ENCODE results near the gene ADCYAP1. TPM values are rescaled to one million over a fixed set of nuclear protein-coding genes. Genes with fewer than 3 reads are reported as not detected.
A peak's percentile ranks its signal among the peaks of the same experiment; 100 is the strongest.

Gene ADCYAP1
- total RNA-seq, 1 experiment from 2014 or later, result not detected

- Histone ChIP-seq H3K4me1 (peaks cover 23% of the 10 kb centered on the region), H3K27me3 (replicated peaks; ENCODE audit: control insufficient read depth, insufficient read depth, low read length) (no peaks in the 10 kb centered on the region), H3K36me3 (ENCODE audit: control insufficient read depth, insufficient read depth, low read length) (no peaks in the 10 kb centered on the region), H3K9me3 (no peaks in the 10 kb centered on the region), H3K4me3 (ENCODE audit: low read depth, low read length) (no peak overlapping the region)
- no peaks in the 10 kb centered on the region for H3K27me3 Mint-ChIP-seq (ENCODE audit: insufficient read depth, unreplicated experiment)
- CTCF ChIA-PET, result no interaction called here
- POLR2A ChIA-PET, result no interaction called here
- no peak overlapping the region for H3K27ac Mint-ChIP-seq (ENCODE audit: unreplicated experiment)
- H3K4me1 Mint-ChIP-seq (ENCODE audit: low read depth, unreplicated experiment), result no peaks in the 10 kb centered on the region
- peak overlapping the region; percentile 46 for H3K4me3 Mint-ChIP-seq (ENCODE audit: unreplicated experiment)
- no peak for DNase-seq
- no peaks in the 10 kb centered on the region for H3K36me3 Mint-ChIP-seq (ENCODE audit: insufficient read depth, unreplicated experiment)
- TF ChIP-seq CTCF (IDR thresholded peaks at IDR 0.05; ENCODE audit: insufficient read depth in 1 of 2, low read depth in 1 of 2, low read length in 1 of 2, severe bottlenecking in 1 of 2, unreplicated experiment in 1 of 2), result no peak
- no TSS peak for BruUV-seq (replicated peaks)
- no peaks in the 10 kb centered on the region for H3K9me3 Mint-ChIP-seq (ENCODE audit: unreplicated experiment)
- intact Hi-C loops (cut with micrococcal nuclease; ENCODE audit: unreplicated experiment), result no loop called here
Measured at GRCh38 chr18:955384-956066, 50.9 kb downstream of the ADCYAP1 start.

GRCh38 chr18:957829-958228, 53.2 kb downstream of the ADCYAP1 start:
- intact Hi-C loops (cut with micrococcal nuclease; ENCODE audit: unreplicated experiment), result no loop called here
- no peaks in the 10 kb centered on the region for H3K9me3 ChIP-seq
- Mint-ChIP-seq H3K27me3 (ENCODE audit: insufficient read depth, unreplicated experiment) (no peaks in the 10 kb centered on the region), H3K27ac (ENCODE audit: unreplicated experiment) (no peak overlapping the region), H3K4me1 (ENCODE audit: low read depth, unreplicated experiment) (no peaks in the 10 kb centered on the region), H3K9me3 (ENCODE audit: unreplicated experiment) (no peaks in the 10 kb centered on the region), H3K4me3 (ENCODE audit: unreplicated experiment) (no peak overlapping the region), H3K36me3 (ENCODE audit: insufficient read depth, unreplicated experiment) (no peaks in the 10 kb centered on the region)
- POLR2A ChIA-PET, result no interaction called here
- CTCF ChIA-PET, result no interaction called here
- H3K4me3 ChIP-seq (ENCODE audit: low read depth, low read length), result no peak overlapping the region
- no peak for DNase-seq
- H3K36me3 ChIP-seq (ENCODE audit: control insufficient read depth, insufficient read depth, low read length), result no peaks in the 10 kb centered on the region
- peaks cover 13% of the 10 kb centered on the region for H3K4me1 ChIP-seq
- no peak for TF ChIP-seq CTCF (IDR thresholded peaks at IDR 0.05; ENCODE audit: insufficient read depth in 1 of 2, low read depth in 1 of 2, low read length in 1 of 2, severe bottlenecking in 1 of 2, unreplicated experiment in 1 of 2)
- BruUV-seq (replicated peaks), result no TSS peak
- no peaks in the 10 kb centered on the region for H3K27me3 ChIP-seq (replicated peaks; ENCODE audit: control insufficient read depth, insufficient read depth, low read length)

- Mint-ChIP-seq H3K9me3 (ENCODE audit: unreplicated experiment) (no peaks in the 10 kb centered on the region), H3K36me3 (ENCODE audit: insufficient read depth, unreplicated experiment) (no peaks in the 10 kb centered on the region), H3K27me3 (ENCODE audit: insufficient read depth, unreplicated experiment) (peaks cover 8% of the 10 kb centered on the region), H3K4me1 (ENCODE audit: low read depth, unreplicated experiment) (no peaks in the 10 kb centered on the region), H3K27ac (ENCODE audit: unreplicated experiment) (no peak overlapping the region), H3K4me3 (ENCODE audit: unreplicated experiment) (no peak overlapping the region)
- H3K9me3 ChIP-seq, result no peaks in the 10 kb centered on the region
- POLR2A ChIA-PET, result no interaction called here
- H3K4me1 ChIP-seq, result peaks cover 13% of the 10 kb centered on the region
- TF ChIP-seq CTCF (IDR thresholded peaks at IDR 0.05; ENCODE audit: insufficient read depth in 1 of 2, low read depth in 1 of 2, low read length in 1 of 2, severe bottlenecking in 1 of 2, unreplicated experiment in 1 of 2), result no peak
- CTCF ChIA-PET, result no interaction called here
- no peak for DNase-seq
- H3K36me3 ChIP-seq (ENCODE audit: control insufficient read depth, insufficient read depth, low read length), result no peaks in the 10 kb centered on the region
- H3K4me3 ChIP-seq (ENCODE audit: low read depth, low read length), result no peak overlapping the region
- BruUV-seq (replicated peaks), result no TSS peak
- intact Hi-C loops (cut with micrococcal nuclease; ENCODE audit: unreplicated experiment), result no loop called here
- H3K27me3 ChIP-seq (replicated peaks; ENCODE audit: control insufficient read depth, insufficient read depth, low read length), result no peaks in the 10 kb centered on the region
Measured at GRCh38 chr18:959854-960253, 55.2 kb downstream of the ADCYAP1 start.

Other genes starting within 250 kb of the ADCYAP1 start
- gene TYMS, start 247.2 kb upstream of the ADCYAP1 start, total RNA-seq (2022), result 140 and 143 TPM in 2 replicates
- gene ENOSF1, start 192.2 kb upstream of the ADCYAP1 start, total RNA-seq (2022), result 112 and 114 TPM in 2 replicates
- gene YES1, start 92.6 kb upstream of the ADCYAP1 start, total RNA-seq (2022), result 81.5 and 95.0 TPM in 2 replicates

Data from Caco-2 (cell line).